GM21515 (cell line): ENCODE data around the gene CCDC124.

Source experiments
- ATAC-seq: cut with Tn5 transposase; IDR thresholded peaks from one replicate; pipeline ENCODE4 v1.9.1; 2021; ENCODE audit not compliant: unreplicated experiment

CCDC124 gene

DNA sequence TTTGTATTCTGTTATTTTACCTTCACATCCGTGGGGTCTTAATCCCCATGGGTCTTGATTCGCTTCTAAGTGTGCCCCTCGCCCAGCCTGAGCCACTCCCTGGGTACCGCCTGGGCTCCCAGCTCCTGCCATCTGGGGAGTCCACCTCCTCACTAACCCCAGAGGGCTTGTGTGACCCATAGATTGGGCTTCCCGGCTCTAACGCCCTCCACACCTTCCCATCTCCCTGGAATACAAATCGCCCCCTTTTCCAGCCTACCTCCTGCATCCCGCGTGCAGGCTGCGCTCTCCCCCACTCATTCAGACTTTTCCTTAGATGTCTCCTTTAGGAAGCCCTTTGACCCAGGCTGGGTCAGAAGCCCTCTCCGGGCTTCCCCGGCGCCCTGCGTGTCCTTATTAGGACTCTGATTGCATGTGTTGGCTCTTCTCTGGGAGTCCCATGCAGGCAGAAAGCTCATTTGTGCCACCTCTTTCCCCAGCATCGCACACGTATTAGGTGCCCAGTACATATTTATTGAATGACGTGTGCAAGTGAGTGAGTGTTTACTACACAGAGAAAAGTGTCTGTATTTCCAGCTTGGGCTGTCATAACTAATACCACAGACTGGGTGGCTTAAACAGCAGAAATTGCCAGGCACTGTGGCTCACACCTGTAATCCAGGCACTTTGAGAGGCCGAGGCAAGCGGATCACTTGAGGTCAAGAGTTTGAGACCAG lies 757 bp downstream of the CCDC124 start:
- ATAC-seq: no peak

DNA sequence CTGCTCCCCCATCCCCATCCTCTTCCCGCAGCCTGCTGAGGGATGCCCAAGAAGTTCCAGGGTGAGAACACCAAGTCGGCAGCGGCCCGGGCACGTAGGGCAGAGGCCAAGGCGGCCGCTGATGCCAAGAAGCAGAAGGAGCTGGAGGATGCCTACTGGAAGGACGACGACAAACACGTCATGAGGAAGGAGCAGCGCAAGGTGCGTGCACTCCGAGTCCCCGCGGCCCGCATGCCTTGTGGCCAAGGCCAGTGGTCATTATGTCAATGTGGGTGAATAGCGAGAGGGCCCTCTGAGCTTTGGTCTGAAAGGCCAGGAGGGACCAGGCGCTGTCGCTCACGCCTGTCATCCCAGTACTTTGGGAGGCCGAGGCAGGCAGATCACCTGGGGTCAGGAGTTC lies 3.6 kb downstream of the CCDC124 start:
- ATAC-seq: no peak

DNA sequence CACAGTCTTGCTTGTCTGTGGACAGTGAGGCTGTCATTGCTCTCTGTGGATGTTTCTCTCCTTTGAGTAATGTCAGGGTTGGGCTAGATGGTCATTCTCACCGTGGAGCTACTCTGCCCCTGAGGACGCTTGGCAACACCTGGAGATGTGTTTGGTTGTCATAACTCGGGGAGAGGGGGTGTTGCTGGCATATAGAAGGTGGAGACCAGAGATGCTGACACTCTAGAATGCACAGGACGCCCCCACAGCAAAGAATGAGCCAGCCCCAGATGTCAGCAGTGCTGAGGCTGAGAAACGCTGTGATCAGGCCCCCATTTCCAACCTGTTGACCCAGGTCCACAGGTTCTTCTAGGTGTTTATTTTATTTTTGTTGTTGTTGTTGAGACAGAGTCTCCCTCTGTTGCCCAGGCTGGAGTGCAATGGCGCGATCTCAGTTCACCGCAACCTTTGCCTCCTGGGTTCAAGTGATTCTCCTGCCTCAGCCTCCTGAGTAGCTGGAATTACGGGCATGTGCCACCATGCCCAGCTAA lies 4.6 kb downstream of the CCDC124 start:
- ATAC-seq: no peak

DNA sequence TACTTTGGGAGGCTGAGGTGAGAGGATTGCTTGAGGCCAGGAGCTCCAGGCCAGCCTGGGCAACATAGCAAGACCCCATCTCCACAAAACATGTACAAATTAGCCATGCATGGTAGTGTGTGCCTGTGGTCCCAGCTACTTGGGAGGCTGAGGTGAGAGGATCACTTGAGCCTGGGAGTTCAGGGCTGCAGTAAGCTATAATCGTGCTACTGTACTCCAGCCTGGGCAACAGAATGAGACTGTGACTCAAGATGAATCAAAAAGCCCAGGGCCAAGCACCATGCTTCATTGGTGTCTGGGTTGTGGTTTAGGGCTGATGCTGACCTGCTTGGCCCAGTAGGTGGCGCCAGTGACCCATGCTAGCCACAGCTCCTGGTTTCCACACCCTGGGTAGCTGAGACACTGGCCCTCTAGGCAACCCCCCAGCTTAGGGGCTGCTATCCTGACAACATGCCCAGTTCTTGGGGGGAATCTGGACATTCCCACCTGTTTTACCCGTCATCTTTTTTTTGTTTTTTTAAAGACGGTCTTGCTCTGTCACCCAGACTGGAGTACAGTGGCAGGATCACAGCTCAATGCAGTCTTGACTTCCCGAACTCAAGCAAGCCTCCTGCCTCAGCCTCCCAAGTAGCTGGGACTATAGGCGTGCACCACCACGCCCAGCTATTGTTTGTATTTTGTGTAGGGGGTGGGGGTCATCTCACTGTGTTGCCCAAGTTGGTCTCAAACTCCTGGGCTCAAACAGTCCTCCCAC lies 5.5 kb downstream of the CCDC124 start:
- no peak for ATAC-seq

DNA sequence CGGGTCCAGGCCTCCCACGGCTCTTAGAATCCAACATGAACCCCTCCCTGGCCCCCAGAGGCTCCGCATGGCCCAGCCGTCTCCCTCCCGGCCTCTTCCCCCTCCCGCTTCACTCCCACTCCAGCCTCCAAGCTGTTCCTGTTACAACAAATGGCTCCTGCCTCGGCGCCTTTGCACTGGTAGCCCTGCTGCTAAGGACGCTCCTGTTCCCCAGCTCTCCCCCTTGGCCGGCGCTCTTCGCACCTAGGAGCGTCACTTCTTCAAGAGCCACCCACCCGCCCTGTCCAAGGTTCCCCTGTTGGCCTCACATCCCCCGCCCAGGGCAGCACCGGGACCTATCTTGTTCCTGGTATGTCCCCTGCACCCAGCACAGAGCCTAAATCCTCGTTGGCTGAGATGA lies 9.4 kb downstream of the CCDC124 start:
- ATAC-seq: no peak

DNA sequence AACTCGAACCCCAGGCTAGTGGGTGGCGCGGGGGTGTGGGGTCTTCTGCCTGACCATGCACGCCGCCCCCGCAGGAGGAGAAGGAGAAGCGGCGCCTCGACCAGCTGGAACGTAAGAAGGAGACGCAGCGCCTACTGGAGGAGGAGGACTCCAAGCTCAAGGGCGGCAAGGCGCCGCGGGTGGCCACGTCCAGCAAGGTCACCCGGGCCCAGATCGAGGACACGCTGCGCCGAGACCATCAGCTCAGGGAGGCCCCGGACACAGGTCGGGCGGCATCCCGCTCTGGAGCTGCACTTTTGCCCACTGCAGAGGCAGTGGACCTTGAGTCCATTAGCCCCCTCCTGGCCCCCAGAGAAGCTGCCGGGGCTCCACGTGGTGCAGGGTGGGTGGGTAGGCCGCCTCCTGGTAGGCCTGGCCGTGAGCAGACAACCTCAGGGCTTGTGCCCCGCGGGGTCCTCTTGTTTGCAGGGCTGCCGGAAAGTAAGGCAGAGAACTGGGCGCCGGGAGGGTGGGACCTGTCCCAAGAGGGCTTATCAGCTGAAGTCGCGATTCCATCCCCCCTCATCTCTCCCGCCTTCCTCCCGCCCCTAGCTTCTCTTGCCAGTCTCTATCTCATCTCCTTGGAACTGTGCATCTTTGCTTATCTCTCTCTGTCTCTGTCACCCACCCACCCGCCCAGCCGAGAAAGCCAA lies 9.9 kb downstream of the CCDC124 start:
- no peak for ATAC-seq

- ATAC-seq: no peak
Measured at GRCh38 chr19:17943274-17944221, 10.7 kb downstream of the CCDC124 start.

- ATAC-seq: no peak
Measured at GRCh38 chr19:17944301-17944700, 11.5 kb downstream of the CCDC124 start.

DNA sequence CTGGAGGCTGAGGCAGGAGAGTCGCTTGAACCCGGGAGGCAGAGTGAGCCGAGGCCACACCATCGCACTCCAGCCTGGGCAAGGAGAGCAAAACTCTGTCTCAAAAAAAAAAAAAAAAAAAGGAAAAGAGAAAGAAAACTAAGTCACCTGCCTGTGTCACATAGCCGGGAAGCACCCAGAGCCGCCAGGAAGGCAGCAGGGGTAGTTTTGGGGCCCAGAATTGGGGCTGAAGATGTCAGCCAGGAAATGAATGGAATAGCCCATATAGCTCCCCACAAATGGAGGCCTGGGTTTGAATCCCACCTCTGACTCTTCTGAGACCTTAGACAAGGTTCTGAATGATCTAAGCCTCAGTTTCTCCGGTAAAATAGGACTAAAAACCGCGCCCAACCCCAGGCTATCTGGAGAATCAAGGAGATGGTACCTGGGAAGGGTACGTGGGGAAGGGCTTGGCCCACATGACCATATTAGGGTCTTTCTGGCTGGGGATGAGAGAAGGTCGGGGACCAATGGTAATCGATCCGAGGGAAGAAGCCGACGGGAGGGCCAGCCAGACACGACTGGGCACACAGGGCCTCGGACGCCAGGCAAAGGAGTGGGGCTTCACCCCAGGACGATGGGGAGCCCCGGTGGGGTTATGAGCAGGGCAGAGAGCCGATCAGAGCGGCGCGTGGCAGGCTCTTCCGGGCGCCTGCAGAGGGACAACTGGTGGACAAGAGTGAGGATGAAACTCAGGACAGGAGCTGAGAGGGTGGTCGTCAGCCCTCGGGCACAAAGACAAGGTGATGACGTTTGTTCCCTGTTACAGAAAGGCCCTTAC lies 14.4 kb downstream of the CCDC124 start:
- ATAC-seq: peak; percentile 16

- peak; percentile 49 for ATAC-seq
Measured at GRCh38 chr19:17947815-17948513, 15.1 kb downstream of the CCDC124 start.

- ATAC-seq: no peak
Measured at GRCh38 chr19:17948514-17948900, 15.7 kb downstream of the CCDC124 start.

GRCh38 chr19:17948931-17949930 lies 16.4 kb downstream of the CCDC124 start:
- ATAC-seq: no peak

DNA sequence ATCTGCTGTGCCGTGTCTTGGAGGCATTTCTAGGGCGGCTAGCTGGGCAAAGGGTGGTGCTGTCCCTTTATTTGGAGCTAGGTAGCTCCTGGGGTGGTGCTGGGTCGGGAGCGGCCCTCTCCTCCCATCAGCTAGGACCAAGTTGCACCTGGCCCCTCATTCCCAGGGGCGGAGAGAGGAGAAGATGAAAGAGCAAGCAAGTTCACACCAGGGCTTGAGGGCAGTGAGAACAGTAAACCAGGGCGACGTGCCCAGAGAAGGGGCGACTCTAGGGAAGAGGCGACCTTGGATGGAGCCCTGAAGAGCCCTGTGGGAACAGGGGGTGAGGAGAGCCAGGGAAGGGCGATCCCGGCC lies 17.1 kb downstream of the CCDC124 start:
- no peak for ATAC-seq

- no peak for ATAC-seq
Measured at GRCh38 chr19:17950310-17951156, 17.7 kb downstream of the CCDC124 start.

GRCh38 chr19:17951157-17951989 lies 18.6 kb downstream of the CCDC124 start:
- no peak for ATAC-seq
